Testis (tissue), 2 donors: ENCODE results near the gene KIAA1755.

Experiments
- POLR2A ChIP-seq: fragments of 450-650 bp; IDR thresholded peaks from one replicate; pipeline ENCODE4 v1.6.1; 2017; ENCODE audit warnings: antibody characterized with exemption, mild to moderate bottlenecking, moderate library complexity
- TF ChIP-seq, protein P1 (sequence below), 3 experiments: fragments of 450-650 bp in 2 of 3; fragments of 200-600 bp in 1 of 3; sonication (generic) in 1 of 3; IDR thresholded peaks; one replicate each; pipeline ENCODE4 v1.5.1; 2016 to 2019; ENCODE audit warnings: antibody characterized with exemption in 3 of 3, mild to moderate bottlenecking in 2 of 3, moderate library complexity in 1 of 3

DNA sequence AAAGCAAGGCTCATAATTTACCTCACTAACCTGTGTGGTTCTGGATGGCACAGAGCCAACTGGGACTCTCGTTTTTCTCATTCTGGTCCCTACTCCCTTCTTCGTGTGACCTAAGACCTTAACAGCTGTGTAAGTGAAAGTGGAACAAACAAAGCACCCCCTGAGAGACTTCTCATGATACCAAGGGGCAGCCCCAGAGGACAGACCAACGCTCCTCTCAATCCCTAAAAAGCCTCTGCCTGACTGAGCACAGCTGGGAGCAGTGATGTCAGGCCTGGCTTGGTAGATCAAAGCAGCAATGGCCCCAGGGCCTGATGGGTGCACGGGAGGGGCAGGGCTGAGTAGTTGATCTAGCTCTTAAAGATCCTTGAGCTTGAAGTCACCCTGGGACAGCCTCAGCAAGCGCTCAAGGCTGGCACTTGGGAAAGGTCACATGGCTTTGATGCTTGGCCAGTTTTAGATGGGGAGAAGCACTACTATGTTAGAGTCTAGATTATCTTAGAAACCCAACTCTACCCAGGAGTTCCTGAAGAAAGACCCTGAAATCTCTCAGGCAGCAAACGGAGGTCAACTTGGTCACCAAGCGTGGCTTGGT lies 79.2 kb downstream of the KIAA1755 start:
- TF ChIP-seq, protein P1, sequence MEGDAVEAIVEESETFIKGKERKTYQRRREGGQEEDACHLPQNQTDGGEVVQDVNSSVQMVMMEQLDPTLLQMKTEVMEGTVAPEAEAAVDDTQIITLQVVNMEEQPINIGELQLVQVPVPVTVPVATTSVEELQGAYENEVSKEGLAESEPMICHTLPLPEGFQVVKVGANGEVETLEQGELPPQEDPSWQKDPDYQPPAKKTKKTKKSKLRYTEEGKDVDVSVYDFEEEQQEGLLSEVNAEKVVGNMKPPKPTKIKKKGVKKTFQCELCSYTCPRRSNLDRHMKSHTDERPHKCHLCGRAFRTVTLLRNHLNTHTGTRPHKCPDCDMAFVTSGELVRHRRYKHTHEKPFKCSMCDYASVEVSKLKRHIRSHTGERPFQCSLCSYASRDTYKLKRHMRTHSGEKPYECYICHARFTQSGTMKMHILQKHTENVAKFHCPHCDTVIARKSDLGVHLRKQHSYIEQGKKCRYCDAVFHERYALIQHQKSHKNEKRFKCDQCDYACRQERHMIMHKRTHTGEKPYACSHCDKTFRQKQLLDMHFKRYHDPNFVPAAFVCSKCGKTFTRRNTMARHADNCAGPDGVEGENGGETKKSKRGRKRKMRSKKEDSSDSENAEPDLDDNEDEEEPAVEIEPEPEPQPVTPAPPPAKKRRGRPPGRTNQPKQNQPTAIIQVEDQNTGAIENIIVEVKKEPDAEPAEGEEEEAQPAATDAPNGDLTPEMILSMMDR (IDR thresholded peaks at IDR 0.05) = no peak
- no peak for TF ChIP-seq POLR2A
